CD14-positive monocyte (primary cell): ENCODE data around the gene SCARB1. TPM values are rescaled to one million over a fixed set of nuclear protein-coding genes. Genes with fewer than 3 reads are reported as not detected.

Experiments
- DNase-seq, 3 donors: peaks; one replicate each; pipeline ENCODE4 v3.0.0-alpha.2; 2011 to 2022
- H2AFZ ChIP-seq: 2 replicates; pipeline ENCODE4 v1.6.0; 2012; ENCODE audit warnings: mild to moderate bottlenecking, low read depth, low read length, inconsistent platforms; ENCODE audit not compliant: insufficient read depth, poor library complexity, severe bottlenecking
- H3K27ac ChIP-seq, 2 donors: 1 replicate in 1 of 2; 2 replicates in 1 of 2; pipeline ENCODE4 v1.5.1; 2012 to 2013; ENCODE audit warnings: low read length in 2 of 2, control low read depth in 1 of 2, inconsistent platforms in 1 of 2, low read depth in 1 of 2, mild to moderate bottlenecking in 1 of 2
- H3K27me3 ChIP-seq, 2 donors: one replicate each; pipeline versions ENCODE4 v1.6.0 to v1.6.1; 2011 to 2013; ENCODE audit warnings: low read length in 2 of 2; ENCODE audit not compliant: control insufficient read depth in 2 of 2, insufficient read depth in 2 of 2
- H3K36me3 ChIP-seq, 2 donors: replicated peaks in 1 of 2; 1 replicate in 1 of 2; 2 replicates in 1 of 2; pipeline versions ENCODE4 v1.5.1 to v1.6.1; 2012 to 2013; ENCODE audit warnings: low read length in 2 of 2, control low read depth in 1 of 2, inconsistent platforms in 1 of 2, mild to moderate bottlenecking in 1 of 2; ENCODE audit not compliant: insufficient read depth in 2 of 2, control insufficient read depth in 1 of 2
- H3K4me1 ChIP-seq, 2 donors: 1 replicate in 1 of 2; 2 replicates in 1 of 2; pipeline versions ENCODE4 v1.5.1 to v1.6.1; 2012 to 2013; ENCODE audit warnings: low read length in 2 of 2, control low read depth in 1 of 2, inconsistent platforms in 1 of 2, mild to moderate bottlenecking in 1 of 2, moderate library complexity in 1 of 2; ENCODE audit not compliant: insufficient read depth in 2 of 2, control insufficient read depth in 1 of 2
- H3K4me2 ChIP-seq: replicated peaks from 2 replicates; pipeline ENCODE3; 2012; ENCODE audit warnings: low read length, moderate library complexity, mild to moderate bottlenecking; ENCODE audit not compliant: poor library complexity, severe bottlenecking; ENCODE audit errors: extremely low read depth
- H3K4me3 ChIP-seq, 3 experiments: fragments of 200-600 bp in 1 of 3; sonication (generic) in 1 of 3; replicated peaks in 1 of 3; 1 replicate in 2 of 3; 2 replicates in 1 of 3; pipeline ENCODE4 v1.5.1; 2011 to 2013; ENCODE audit warnings: low read length in 3 of 3, mild to moderate bottlenecking in 3 of 3, control low read depth in 2 of 3, low read depth in 2 of 3, inconsistent platforms in 1 of 3, moderate library complexity in 1 of 3
- H3K79me2 ChIP-seq: 2 replicates; pipeline ENCODE4 v1.6.0; 2012; ENCODE audit warnings: mild to moderate bottlenecking, control low read depth, inconsistent platforms, low read length, moderate library complexity; ENCODE audit not compliant: insufficient read depth
- H3K9ac ChIP-seq: 2 replicates; pipeline ENCODE4 v1.6.0; 2017; ENCODE audit warnings: low read length, mild to moderate bottlenecking; ENCODE audit not compliant: insufficient read depth, poor library complexity, severe bottlenecking
- H3K9me3 ChIP-seq, 2 donors: replicated peaks in 1 of 2; 1 replicate in 1 of 2; 2 replicates in 1 of 2; pipeline versions ENCODE4 v1.5.1 to v1.6.1; 2012 to 2013; ENCODE audit warnings: low read length in 2 of 2, control low read depth in 1 of 2; ENCODE audit not compliant: control insufficient read depth in 1 of 2, insufficient read depth in 1 of 2
- H4K20me1 ChIP-seq: 2 replicates; pipeline ENCODE4 v1.6.0; 2012; ENCODE audit warnings: mild to moderate bottlenecking, low read length, control low read depth, moderate library complexity; ENCODE audit not compliant: insufficient read depth
- H3K27ac Mint-ChIP-seq, 7 donors: one replicate each; pipeline ENCODE4 v1.8.0; 2020; ENCODE audit warnings: mild to moderate bottlenecking in 7 of 7, mixed read lengths in 7 of 7, moderate library complexity in 6 of 7, inconsistent platforms in 2 of 7
- H3K27me3 Mint-ChIP-seq, 3 donors: one replicate each; pipeline ENCODE4 v1.8.0; 2021 to 2022; ENCODE audit warnings: low read depth in 3 of 3, mild to moderate bottlenecking in 3 of 3, mixed read lengths in 3 of 3, moderate library complexity in 3 of 3, inconsistent platforms in 1 of 3
- H3K36me3 Mint-ChIP-seq, 2 donors: one replicate each; pipeline ENCODE4 v1.8.0; 2020; ENCODE audit warnings: mixed read lengths in 2 of 2, inconsistent platforms in 1 of 2, mild to moderate bottlenecking in 1 of 2
- H3K4me1 Mint-ChIP-seq: one replicate; pipeline ENCODE4 v1.8.0; 2020; ENCODE audit warnings: mild to moderate bottlenecking, mixed read lengths
- H3K4me3 Mint-ChIP-seq, 2 donors: one replicate each; pipeline ENCODE4 v1.8.0; 2020; ENCODE audit warnings: mild to moderate bottlenecking in 2 of 2, mixed read lengths in 2 of 2, moderate library complexity in 1 of 2
- H3K9me3 Mint-ChIP-seq, 7 donors: one replicate each; pipeline ENCODE4 v1.8.0; 2020 to 2022; ENCODE audit warnings: mixed read lengths in 7 of 7, mild to moderate bottlenecking in 6 of 7, moderate library complexity in 6 of 7, inconsistent platforms in 2 of 7
- CTCF ChIP-seq: fragments of 200-600 bp; IDR thresholded peaks from one replicate; pipeline ENCODE4 v1.8.0; 2022; ENCODE audit warnings: antibody characterized with exemption, mild to moderate bottlenecking
- WGBS: methylation state at CpG from one replicate; pipeline ENCODE4 v1.1.5; 2013; ENCODE audit warnings: missing lambda C conversion rate; ENCODE audit not compliant: insufficient coverage; 5-methylcytosine and 5-hydroxymethylcytosine counted together
- intact Hi-C, 2 donors: fragments of 100-400 bp; cut with micrococcal nuclease; formaldehyde crosslinking; loops; one replicate each; pipeline versions ENCODE4 v1.15.0 to v1.15.1; 2023
- polyA plus RNA-seq, 3 donors: library from polyadenylated mRNA; depleted of rRNA in 1 of 3; unstranded in 2 of 3; stranded (reverse) in 1 of 3; fragments of 300-500 nt in 2 of 3; fragments of >200 nt in 1 of 3; fragmentation: Illumina TruSeq in 2 of 3; gene quantifications; 1 replicate in 2 of 3; 2 replicates in 1 of 3; pipeline ENCODE4 v1.2.3, GENCODE V29; 2012 to 2021

Gene SCARB1
- polyA plus RNA-seq, 3 donors = 13.1 to 34.3 (median 15.2) TPM

- H3K27ac Mint-ChIP-seq = peak overlapping the region in 4 of 7 donors; percentile 28 to 83 (median 69)
- Histone ChIP-seq H3K9me3 (no peaks in the 10 kb centered on the region), H3K79me2 (no peaks in the 10 kb centered on the region), H3K4me3 (no peak overlapping the region), H4K20me1 (no peaks in the 10 kb centered on the region), H3K27ac (no peak overlapping the region), H3K36me3 (peaks cover 12 to 27% of the 10 kb centered on the region in 2 donors), H3K27me3 (no peaks in the 10 kb centered on the region), H2AFZ (peak overlapping the region; percentile 48), H3K4me2 (no peak overlapping the region), H3K4me1 (peaks cover 24 to 29% of the 10 kb centered on the region in 2 donors), H3K9ac (no peak overlapping the region)
- 69% methylated on average over 8 of the region's 13 CpGs for WGBS
- peaks cover 33% of the 10 kb centered on the region for H3K4me1 Mint-ChIP-seq
- no peak for DNase-seq
- H3K27me3 Mint-ChIP-seq = no peaks in the 10 kb centered on the region
- H3K36me3 Mint-ChIP-seq = peaks cover 48 to 60% of the 10 kb centered on the region in 2 donors
- intact Hi-C loops = no loop called here
- peaks cover 0 to 3% (median 0%) of the 10 kb centered on the region in 7 donors for H3K9me3 Mint-ChIP-seq
- TF ChIP-seq CTCF = no peak
- H3K4me3 Mint-ChIP-seq = no peak overlapping the region
Measured at GRCh38 chr12:124797321-124797720, 66.3 kb downstream of the SCARB1 start.

DNA sequence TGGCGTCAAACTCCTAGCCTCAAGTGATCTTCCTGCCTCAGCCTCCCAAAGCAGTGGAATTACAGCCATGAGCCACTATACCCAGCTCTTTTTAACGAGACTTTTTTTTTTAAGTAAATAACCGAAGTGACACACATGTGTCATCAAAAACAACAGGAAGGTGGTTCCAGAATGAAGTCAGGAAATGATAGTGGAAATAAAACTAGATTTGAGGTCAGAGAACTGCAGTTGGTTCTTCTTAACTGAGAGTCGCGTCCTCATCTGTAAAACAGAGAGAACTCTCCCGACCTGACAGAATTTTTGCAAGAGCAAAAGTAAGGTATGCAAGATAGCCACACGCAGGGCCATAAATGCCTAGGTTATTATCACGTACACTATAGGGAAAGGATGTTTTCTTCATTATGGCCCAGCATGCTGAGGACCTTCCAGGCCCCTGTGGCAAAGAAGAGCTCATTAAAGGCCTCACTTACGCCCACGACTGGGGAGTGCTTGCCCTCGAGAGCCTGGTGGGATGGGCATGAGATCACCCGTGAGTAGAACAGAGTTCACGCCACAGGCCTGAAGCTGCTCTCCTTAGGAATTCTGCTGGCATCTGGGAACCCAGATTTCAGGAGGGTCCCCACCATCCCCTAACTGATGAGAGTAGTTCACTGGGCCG lies 67.2 kb downstream of the SCARB1 start:
- no peak for TF ChIP-seq CTCF
- Histone ChIP-seq H4K20me1 (no peaks in the 10 kb centered on the region), H3K4me1 (peaks cover 24 to 26% of the 10 kb centered on the region in 2 donors), H3K27me3 (no peaks in the 10 kb centered on the region), H3K79me2 (no peaks in the 10 kb centered on the region), H3K9me3 (no peaks in the 10 kb centered on the region), H3K27ac (no peak overlapping the region), H2AFZ (no peak overlapping the region), H3K4me2 (no peak overlapping the region), H3K36me3 (peaks cover 17 to 36% of the 10 kb centered on the region in 2 donors), H3K9ac (peak overlapping the region; percentile 21), H3K4me3 (no peak overlapping the region)
- peak overlapping the region in 1 of 2 donors; percentile 39 for H3K4me3 Mint-ChIP-seq
- H3K36me3 Mint-ChIP-seq = peaks cover 52 to 68% of the 10 kb centered on the region in 2 donors
- DNase-seq = peak in 1 of 3 donors; percentile 65
- intact Hi-C loops = no loop called here
- no peaks in the 10 kb centered on the region for H3K27me3 Mint-ChIP-seq
- H3K9me3 Mint-ChIP-seq = peaks cover 0 to 3% (median 0%) of the 10 kb centered on the region in 7 donors
- H3K27ac Mint-ChIP-seq = peak overlapping the region in 5 of 7 donors; percentile 20 to 75 (median 43)
- 47% methylated on average over 10 of the region's 14 CpGs for WGBS
- H3K4me1 Mint-ChIP-seq = peaks cover 33% of the 10 kb centered on the region
